GM20431 (cell line): ENCODE measurements around the gene CNOT6.
"Not testable (repeated sequence)": the region's sequence is repeated elsewhere in the genome, so short reads cannot be mapped to it uniquely, and the experiment has no call there.

Experiments
- in situ Hi-C: fragments of 300-500 bp; cut with MseI, MboI; formaldehyde crosslinking; loops from one replicate; pipeline ENCODE4 v1.15.0; 2020; ENCODE audit warnings: low sequenced_read_pairs; ENCODE audit not compliant: unreplicated experiment

The CNOT6 gene

GRCh38 chr5:180515294-180515693 is 21.1 kb downstream of the CNOT6 start:
- in situ Hi-C loops = no loop called here

- in situ Hi-C loops = not testable (repeated sequence)
Measured at GRCh38 chr5:180515974-180516373, 21.8 kb downstream of the CNOT6 start.

GRCh38 chr5:180516440-180516839 is 22.3 kb downstream of the CNOT6 start:
- in situ Hi-C loops = no loop called here

GRCh38 chr5:180519098-180519497 is 24.9 kb downstream of the CNOT6 start:
- in situ Hi-C loops = no loop called here

GRCh38 chr5:180521101-180521500 is 26.9 kb downstream of the CNOT6 start:
- in situ Hi-C loops = no loop called here

GRCh38 chr5:180521591-180521990 is 27.4 kb downstream of the CNOT6 start:
- in situ Hi-C loops = no loop called here

GRCh38 chr5:180522330-180522729 is 28.2 kb downstream of the CNOT6 start:
- in situ Hi-C loops = no loop called here

- in situ Hi-C loops = no loop called here
Measured at GRCh38 chr5:180523629-180524466, 29.7 kb downstream of the CNOT6 start.

- in situ Hi-C loops = no loop called here
Measured at GRCh38 chr5:180525399-180525798, 31.2 kb downstream of the CNOT6 start.

GRCh38 chr5:180526269-180526668 is 32.1 kb downstream of the CNOT6 start:
- in situ Hi-C loops = no loop called here

GRCh38 chr5:180527659-180528058 is 33.5 kb downstream of the CNOT6 start:
- in situ Hi-C loops = no loop called here

GRCh38 chr5:180531036-180531585 is 36.9 kb downstream of the CNOT6 start:
- in situ Hi-C loops = not testable (repeated sequence)

- in situ Hi-C loops = no loop called here
Measured at GRCh38 chr5:180532268-180532667, 38.1 kb downstream of the CNOT6 start.

- in situ Hi-C loops = no loop called here
Measured at GRCh38 chr5:180533845-180534244, 39.7 kb downstream of the CNOT6 start.

GRCh38 chr5:180535573-180535972 is 41.4 kb downstream of the CNOT6 start:
- in situ Hi-C loops = no loop called here

- in situ Hi-C loops = no loop called here
Measured at GRCh38 chr5:180540050-180540694, 46.0 kb downstream of the CNOT6 start.

- in situ Hi-C loops = no loop called here
Measured at GRCh38 chr5:180541710-180542109, 47.5 kb downstream of the CNOT6 start.

- in situ Hi-C loops = no loop called here
Measured at GRCh38 chr5:180545248-180545647, 51.1 kb downstream of the CNOT6 start.

- in situ Hi-C loops = no loop called here
Measured at GRCh38 chr5:180548563-180548962, 54.4 kb downstream of the CNOT6 start.

- in situ Hi-C loops = no loop called here
Measured at GRCh38 chr5:180553530-180553929, 59.4 kb downstream of the CNOT6 start.

- in situ Hi-C loops = no loop called here
Measured at GRCh38 chr5:180555168-180555921, 61.2 kb downstream of the CNOT6 start.
